CD4-positive, CD25-positive, alpha-beta regulatory T cell (primary cell): ENCODE data around the gene DISP3. TPM values are rescaled to one million over a fixed set of nuclear protein-coding genes. Genes with fewer than 3 reads are reported as not detected.

ENCODE experiments used
- ATAC-seq, 2 donors: fragments of 150-1000 bp; cut with Tn5 transposase; one replicate each; pipeline ENCODE4 v1.10.0; 2021; ENCODE audit warnings: low read depth in 2 of 2, moderate number of reproducible peaks in 2 of 2, moderate library complexity in 1 of 2
- DNase-seq, 3 donors: peaks; one replicate each; pipeline versions ENCODE4 v3.0.0 to v3.0.0-alpha.2; 2012 to 2022; ENCODE audit warnings: mixed read lengths in 1 of 3
- H3K27ac ChIP-seq: one replicate; pipeline ENCODE4 v1.7.0; 2013; ENCODE audit warnings: mild to moderate bottlenecking, low read length; ENCODE audit not compliant: insufficient read depth, poor library complexity, severe bottlenecking
- H3K27me3 ChIP-seq: one replicate; pipeline ENCODE4 v1.7.0; 2013; ENCODE audit warnings: low read length; ENCODE audit not compliant: control insufficient read depth, insufficient read depth
- H3K36me3 ChIP-seq: one replicate; pipeline ENCODE4 v1.7.0; 2013; ENCODE audit warnings: mild to moderate bottlenecking, low read length, moderate library complexity; ENCODE audit not compliant: control insufficient read depth, insufficient read depth
- H3K4me1 ChIP-seq: 2 replicates; pipeline ENCODE4 v1.7.0; 2013; ENCODE audit warnings: mild to moderate bottlenecking, low read length; ENCODE audit not compliant: insufficient read depth, control insufficient read depth, poor library complexity, severe bottlenecking
- H3K4me3 ChIP-seq: one replicate; pipeline ENCODE4 v1.7.0; 2013; ENCODE audit warnings: low read depth, mild to moderate bottlenecking, low read length, moderate library complexity
- H3K9me3 ChIP-seq, 2 experiments: 1 replicate in 1 of 2; 2 replicates in 1 of 2; pipeline ENCODE4 v1.7.0; 2013; ENCODE audit warnings: low read length in 2 of 2, mild to moderate bottlenecking in 1 of 2, moderate library complexity in 1 of 2; ENCODE audit not compliant: control insufficient read depth in 2 of 2
- H3K27ac Mint-ChIP-seq, 3 donors: one replicate each; pipeline ENCODE4 v1.8.0; 2020 to 2022; ENCODE audit warnings: mild to moderate bottlenecking in 3 of 3, mixed read lengths in 3 of 3, moderate library complexity in 2 of 3
- H3K27me3 Mint-ChIP-seq: one replicate; pipeline ENCODE4 v1.8.0; 2022; ENCODE audit warnings: mild to moderate bottlenecking, mixed read lengths
- H3K36me3 Mint-ChIP-seq: one replicate; pipeline ENCODE4 v1.8.0; 2020; ENCODE audit warnings: mixed read lengths
- H3K4me1 Mint-ChIP-seq, 4 donors: one replicate each; pipeline ENCODE4 v1.8.0; 2020 to 2022; ENCODE audit warnings: mixed read lengths in 4 of 4, mild to moderate bottlenecking in 1 of 4
- H3K4me3 Mint-ChIP-seq, 4 donors: one replicate each; pipeline ENCODE4 v1.8.0; 2020 to 2022; ENCODE audit warnings: mild to moderate bottlenecking in 4 of 4, mixed read lengths in 4 of 4, moderate library complexity in 3 of 4
- H3K9me3 Mint-ChIP-seq, 7 donors: one replicate each; pipeline ENCODE4 v1.8.0; 2020 to 2022; ENCODE audit warnings: mixed read lengths in 7 of 7, mild to moderate bottlenecking in 3 of 7, moderate library complexity in 2 of 7
- polyA plus RNA-seq, 4 donors: library from polyadenylated mRNA; unstranded; fragments of 300-500 nt; fragmentation: Illumina TruSeq; gene quantifications; one replicate each; pipeline ENCODE4 v1.2.3, GENCODE V29; 2021
- total RNA-seq: library from RNA; stranded (reverse); gene quantifications from one replicate; pipeline ENCODE4 v1.2.3, GENCODE V29; 2022

Gene DISP3
- total and polyA plus RNA-seq, 5 donors from 2014 or later = 0.12 to 1.2 (median 0.23) TPM

DNA sequence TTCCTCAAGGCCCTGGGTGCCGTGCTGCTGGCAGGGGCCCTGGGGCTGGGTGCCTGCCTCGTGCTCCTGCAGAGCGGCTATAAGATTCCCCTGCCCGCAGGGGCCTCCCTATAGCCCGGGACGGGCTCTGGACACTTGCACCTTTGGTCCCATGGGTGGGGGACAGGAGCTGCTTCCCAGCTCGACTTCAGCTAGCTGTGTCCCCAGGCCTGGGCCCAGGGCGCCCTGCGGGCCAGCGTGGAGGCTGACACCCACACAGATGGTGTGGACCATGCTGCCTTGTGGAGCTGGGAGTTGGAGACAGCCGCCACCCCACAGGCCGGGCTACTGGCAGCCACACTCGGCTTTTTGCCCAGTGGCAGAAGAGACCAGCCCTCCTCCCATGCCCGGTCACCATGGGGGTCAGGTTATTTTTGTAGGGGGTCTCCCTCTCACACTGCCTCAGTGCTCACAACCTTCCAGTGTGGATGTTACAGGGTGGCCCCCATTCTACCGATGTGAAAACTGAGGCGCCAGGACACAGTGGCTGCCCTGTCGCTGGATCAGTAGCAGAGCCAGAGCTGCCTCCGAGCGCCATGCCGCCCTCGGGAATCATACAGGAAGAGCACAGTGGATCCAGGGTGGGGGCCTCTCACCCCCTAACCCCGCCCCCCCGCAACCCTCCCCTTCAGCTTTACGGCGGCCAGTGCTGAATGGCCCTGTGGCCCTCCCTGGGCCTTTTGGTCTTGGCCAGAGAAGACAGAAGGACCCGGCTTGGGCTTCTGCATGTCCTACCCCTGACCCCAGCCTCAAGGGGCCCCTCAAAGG lies 57.8 kb downstream of the DISP3 start:
- H3K9me3 Mint-ChIP-seq = no peaks in the 10 kb centered on the region
- no peaks in the 10 kb centered on the region for H3K27me3 Mint-ChIP-seq
- DNase-seq = no peak
- no peak overlapping the region for H3K27ac ChIP-seq
- H3K4me1 ChIP-seq = no peaks in the 10 kb centered on the region
- no peak overlapping the region for H3K4me3 ChIP-seq
- H3K27me3 ChIP-seq = no peaks in the 10 kb centered on the region
- no peaks in the 10 kb centered on the region for H3K36me3 ChIP-seq
- no peak overlapping the region for H3K4me3 Mint-ChIP-seq
- H3K27ac Mint-ChIP-seq = no peak overlapping the region
- no peaks in the 10 kb centered on the region for H3K4me1 Mint-ChIP-seq
- H3K36me3 Mint-ChIP-seq = no peaks in the 10 kb centered on the region
- H3K9me3 ChIP-seq = no peaks in the 10 kb centered on the region
- no peak for ATAC-seq

- Mint-ChIP-seq H3K4me1 (no peaks in the 10 kb centered on the region), H3K27ac (no peak overlapping the region), H3K9me3 (no peaks in the 10 kb centered on the region), H3K27me3 (no peaks in the 10 kb centered on the region), H3K36me3 (no peaks in the 10 kb centered on the region), H3K4me3 (no peak overlapping the region)
- DNase-seq (no peak), ATAC-seq (no peak)
- H3K36me3 ChIP-seq = no peaks in the 10 kb centered on the region
- no peaks in the 10 kb centered on the region for H3K4me1 ChIP-seq
- no peak overlapping the region for H3K4me3 ChIP-seq
- H3K27ac ChIP-seq = no peak overlapping the region
- H3K9me3 ChIP-seq = no peaks in the 10 kb centered on the region
- H3K27me3 ChIP-seq = no peaks in the 10 kb centered on the region
These were observed 58.4 kb downstream of the DISP3 start for GRCh38 chr1:11537380-11537764.

DNA sequence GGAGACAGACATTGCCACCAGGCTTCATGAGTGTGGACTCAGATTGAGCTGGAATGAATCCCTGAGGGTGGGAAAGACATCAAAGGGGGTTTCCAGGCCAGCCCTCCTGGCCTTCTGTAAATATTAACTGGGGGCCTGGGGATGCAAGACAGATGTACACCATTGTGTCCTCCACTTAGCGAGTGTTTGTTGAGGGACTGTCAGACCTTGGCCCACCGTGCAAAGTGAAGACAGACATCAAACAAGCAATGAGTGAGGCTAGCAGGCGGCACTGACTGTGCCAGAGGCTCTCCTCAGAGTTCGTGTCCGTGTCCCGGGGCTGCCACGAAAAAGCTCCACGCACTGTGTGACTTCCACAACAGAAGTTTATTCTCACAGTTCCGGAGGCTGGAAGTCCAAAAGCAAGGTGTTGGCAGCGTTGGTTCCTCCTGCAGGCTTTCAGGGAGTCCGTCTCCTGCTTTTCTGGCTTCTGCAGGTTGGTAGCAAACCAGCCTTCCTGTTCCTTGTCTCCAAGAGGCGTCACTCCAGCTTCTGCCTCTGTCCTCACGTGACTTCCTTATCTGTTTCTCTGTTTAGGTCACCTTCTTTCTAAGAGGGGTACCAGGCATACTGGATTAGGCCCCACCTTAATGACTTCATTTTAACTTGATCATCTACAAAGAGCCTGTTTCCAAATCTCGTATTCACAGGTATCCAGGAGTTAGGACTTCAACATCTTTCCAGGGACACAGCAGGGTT lies 59.1 kb downstream of the DISP3 start:
- H3K4me3 ChIP-seq = no peak overlapping the region
- Mint-ChIP-seq H3K9me3 (no peaks in the 10 kb centered on the region), H3K4me3 (no peak overlapping the region), H3K36me3 (no peaks in the 10 kb centered on the region), H3K27ac (no peak overlapping the region), H3K4me1 (no peaks in the 10 kb centered on the region), H3K27me3 (no peaks in the 10 kb centered on the region)
- no peak overlapping the region for H3K27ac ChIP-seq
- no peaks in the 10 kb centered on the region for H3K4me1 ChIP-seq
- ATAC-seq = no peak
- DNase-seq = no peak
- H3K9me3 ChIP-seq = no peaks in the 10 kb centered on the region
- no peaks in the 10 kb centered on the region for H3K36me3 ChIP-seq
- H3K27me3 ChIP-seq = no peaks in the 10 kb centered on the region

DNA sequence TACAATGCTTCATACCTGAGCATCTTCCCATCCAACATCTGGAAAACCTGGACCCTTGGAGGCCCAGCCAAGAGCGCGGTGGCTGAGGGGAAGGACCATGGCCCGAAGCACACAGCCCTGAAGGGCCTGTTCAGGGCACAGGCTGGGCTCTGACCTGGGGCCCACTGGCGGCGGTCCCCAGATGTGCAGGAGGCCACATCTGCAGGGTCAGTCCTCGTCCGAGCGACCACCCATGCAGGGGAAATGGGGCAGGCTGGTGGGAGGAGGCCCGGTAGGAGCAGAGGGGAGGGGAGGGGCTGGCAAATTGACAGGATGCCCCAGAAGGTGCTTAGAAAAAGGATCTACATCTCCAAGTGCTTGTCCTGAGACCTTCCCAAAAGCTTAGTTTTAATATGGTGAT lies 59.9 kb downstream of the DISP3 start:
- H3K27me3 ChIP-seq = no peaks in the 10 kb centered on the region
- no peaks in the 10 kb centered on the region for H3K36me3 Mint-ChIP-seq
- H3K27ac ChIP-seq = no peak overlapping the region
- ATAC-seq = no peak
- H3K4me1 ChIP-seq = no peaks in the 10 kb centered on the region
- H3K36me3 ChIP-seq = no peaks in the 10 kb centered on the region
- no peak overlapping the region for H3K27ac Mint-ChIP-seq
- no peak overlapping the region for H3K4me3 ChIP-seq
- H3K4me3 Mint-ChIP-seq = no peak overlapping the region
- H3K9me3 ChIP-seq = no peaks in the 10 kb centered on the region
- no peaks in the 10 kb centered on the region for H3K4me1 Mint-ChIP-seq
- no peaks in the 10 kb centered on the region for H3K9me3 Mint-ChIP-seq
- H3K27me3 Mint-ChIP-seq = no peaks in the 10 kb centered on the region
- no peak for DNase-seq

GRCh38 chr1:11539850-11540772 lies 61.2 kb downstream of the DISP3 start:
- no peak overlapping the region for H3K4me3 Mint-ChIP-seq
- Histone ChIP-seq H3K4me3 (no peak overlapping the region), H3K36me3 (no peaks in the 10 kb centered on the region), H3K27ac (no peak overlapping the region), H3K4me1 (no peaks in the 10 kb centered on the region), H3K9me3 (no peaks in the 10 kb centered on the region), H3K27me3 (no peaks in the 10 kb centered on the region)
- H3K27ac Mint-ChIP-seq = no peak overlapping the region
- no peaks in the 10 kb centered on the region for H3K4me1 Mint-ChIP-seq
- peaks cover 4% of the 10 kb centered on the region for H3K27me3 Mint-ChIP-seq
- DNase-seq = no peak
- no peaks in the 10 kb centered on the region for H3K9me3 Mint-ChIP-seq
- no peaks in the 10 kb centered on the region for H3K36me3 Mint-ChIP-seq
- ATAC-seq = no peak

- Histone ChIP-seq H3K4me3 (no peak overlapping the region), H3K27ac (no peak overlapping the region), H3K36me3 (no peaks in the 10 kb centered on the region), H3K27me3 (no peaks in the 10 kb centered on the region), H3K4me1 (no peaks in the 10 kb centered on the region), H3K9me3 (no peaks in the 10 kb centered on the region)
- Mint-ChIP-seq H3K9me3 (no peaks in the 10 kb centered on the region), H3K4me3 (no peak overlapping the region), H3K27me3 (peaks cover 4% of the 10 kb centered on the region), H3K36me3 (no peaks in the 10 kb centered on the region), H3K27ac (no peak overlapping the region), H3K4me1 (no peaks in the 10 kb centered on the region)
- DNase-seq = no peak
- no peak for ATAC-seq
These were observed 61.8 kb downstream of the DISP3 start for GRCh38 chr1:11540773-11541160.

DNA sequence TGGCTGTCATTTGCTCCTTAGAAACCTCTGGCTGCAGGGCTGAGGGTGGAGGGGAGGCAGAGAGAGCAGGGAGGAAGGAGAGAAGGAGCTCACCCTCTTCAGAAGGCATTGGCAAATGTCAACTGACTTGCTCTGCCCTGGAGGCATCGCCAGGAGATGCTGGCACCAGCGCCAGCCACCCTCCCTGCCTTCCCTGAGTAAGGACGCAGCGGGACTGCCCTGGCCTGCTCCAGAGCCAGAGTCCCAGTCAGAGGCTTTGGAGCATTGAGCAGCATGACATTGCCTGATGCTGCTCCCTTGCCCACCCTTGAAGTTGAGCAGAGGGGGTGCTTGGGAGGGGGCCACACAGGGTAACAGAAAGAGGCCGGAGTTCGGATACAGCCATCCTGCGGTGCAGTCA lies 62.3 kb downstream of the DISP3 start:
- Histone ChIP-seq H3K4me3 (no peak overlapping the region), H3K27me3 (no peaks in the 10 kb centered on the region), H3K36me3 (no peaks in the 10 kb centered on the region), H3K27ac (no peak overlapping the region), H3K4me1 (no peaks in the 10 kb centered on the region), H3K9me3 (no peaks in the 10 kb centered on the region)
- Mint-ChIP-seq H3K4me1 (no peaks in the 10 kb centered on the region), H3K36me3 (no peaks in the 10 kb centered on the region), H3K4me3 (no peak overlapping the region), H3K9me3 (no peaks in the 10 kb centered on the region), H3K27ac (no peak overlapping the region), H3K27me3 (peaks cover 4% of the 10 kb centered on the region)
- DNase-seq (no peak), ATAC-seq (no peak)
